Epidermal melanocyte (primary cell): ENCODE measurements around the gene PIH1D1.

Experiments
- DNase-seq: peaks from one replicate; pipeline ENCODE4 v3.0.0; 2011; ENCODE audit warnings: low spot score; ENCODE audit not compliant: insufficient read length

The PIH1D1 gene

DNA sequence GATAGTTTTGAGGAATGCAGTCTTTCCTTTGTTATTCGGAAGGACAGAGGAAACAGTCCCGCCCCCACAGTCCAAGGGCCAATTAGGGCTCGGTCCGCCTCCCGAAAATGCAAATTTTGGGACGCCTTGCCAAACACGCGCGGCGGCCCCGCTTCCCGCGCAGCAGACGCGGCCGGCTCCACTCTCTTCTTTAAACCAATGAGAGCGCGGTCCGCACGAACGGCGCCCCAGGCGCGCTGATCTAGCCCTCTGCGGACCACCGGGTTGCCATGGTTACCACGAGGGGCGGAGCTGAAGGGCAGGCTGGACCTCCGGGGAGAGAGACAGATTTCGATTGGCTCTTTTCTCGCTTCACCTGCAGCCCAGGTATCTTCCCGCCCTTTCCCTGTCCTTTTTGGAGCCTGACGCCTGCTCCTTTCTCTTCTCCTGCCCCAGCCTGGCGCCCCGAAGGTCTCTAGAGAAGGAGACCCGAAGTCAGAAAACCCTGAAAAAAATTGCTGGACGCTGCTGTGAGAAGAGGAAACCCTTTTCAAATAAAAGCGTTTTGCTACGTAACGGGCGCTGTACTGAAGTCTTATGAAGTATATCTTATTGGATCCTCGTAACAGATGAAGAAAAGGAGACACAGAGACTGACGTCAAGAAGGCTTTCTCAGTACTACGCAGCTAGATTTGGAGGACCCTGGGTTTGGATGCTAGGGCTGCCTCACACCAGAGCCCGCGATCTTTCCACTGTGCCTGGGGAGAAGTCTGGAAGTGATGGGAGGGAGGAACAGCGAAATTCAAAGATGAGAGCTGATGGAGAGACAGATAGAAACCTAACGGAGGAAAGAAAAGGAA lies 30.4 kb downstream of the PIH1D1 start:
- DNase-seq: peak; percentile 87

DNA sequence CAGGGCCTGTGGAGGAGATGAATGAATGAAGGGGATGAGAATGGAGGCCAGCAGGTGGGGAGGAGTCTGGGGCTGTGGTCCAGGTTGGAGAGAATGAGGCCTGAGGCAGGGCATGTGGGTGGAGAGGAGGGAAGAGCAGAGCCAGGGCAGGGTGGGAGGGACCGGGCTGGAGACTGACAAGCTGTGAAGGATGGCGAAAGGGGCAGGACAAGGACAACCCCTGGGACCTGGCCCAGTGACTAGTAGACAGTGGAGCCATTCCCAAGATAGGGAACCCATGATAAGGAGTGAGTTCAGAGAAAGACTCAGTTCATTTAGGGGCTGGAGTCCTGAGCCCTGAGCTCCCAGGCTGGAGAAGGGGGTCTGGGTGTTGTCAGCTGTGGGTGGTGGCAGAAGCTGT lies 31.4 kb downstream of the PIH1D1 start:
- no peak for DNase-seq

DNA sequence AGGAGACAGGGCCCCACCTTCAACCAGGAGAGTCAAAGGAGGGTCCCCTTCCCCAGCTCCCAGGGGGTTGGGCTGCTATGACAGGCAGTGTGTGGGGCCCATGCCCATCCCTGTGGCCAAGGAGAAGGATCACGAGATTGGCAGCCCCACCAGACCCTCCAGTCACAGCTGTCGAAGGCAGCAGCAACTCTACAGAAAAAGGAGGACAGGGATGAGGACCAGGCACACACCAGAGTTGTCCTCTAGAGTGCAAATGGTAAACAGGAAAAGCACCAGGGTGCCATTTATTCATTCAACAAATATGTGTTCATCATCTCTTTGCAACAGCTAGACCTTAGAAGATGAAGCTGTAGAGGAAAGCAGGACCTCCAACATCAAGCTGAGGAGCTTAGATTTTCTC lies 32.4 kb downstream of the PIH1D1 start:
- no peak for DNase-seq

DNA sequence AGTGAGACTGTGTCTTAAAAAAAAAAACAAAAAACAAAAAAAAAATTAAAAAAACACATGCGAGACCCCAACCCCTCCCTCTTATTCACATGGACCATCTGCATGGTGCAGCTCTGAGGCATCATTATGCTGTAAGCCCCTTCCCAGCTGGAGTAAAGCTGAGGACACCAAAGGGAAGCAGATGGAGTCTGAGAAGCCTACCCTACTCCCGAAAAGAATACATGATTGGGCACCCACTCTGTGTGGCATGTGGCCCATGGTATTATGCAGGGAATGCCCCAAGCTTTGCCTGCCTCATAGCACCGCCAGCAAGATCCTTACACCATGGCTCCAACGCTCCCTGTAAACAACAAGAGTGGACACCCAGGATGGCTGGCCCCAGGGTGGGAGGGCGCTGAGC lies 33.1 kb downstream of the PIH1D1 start:
- no peak for DNase-seq

DNA sequence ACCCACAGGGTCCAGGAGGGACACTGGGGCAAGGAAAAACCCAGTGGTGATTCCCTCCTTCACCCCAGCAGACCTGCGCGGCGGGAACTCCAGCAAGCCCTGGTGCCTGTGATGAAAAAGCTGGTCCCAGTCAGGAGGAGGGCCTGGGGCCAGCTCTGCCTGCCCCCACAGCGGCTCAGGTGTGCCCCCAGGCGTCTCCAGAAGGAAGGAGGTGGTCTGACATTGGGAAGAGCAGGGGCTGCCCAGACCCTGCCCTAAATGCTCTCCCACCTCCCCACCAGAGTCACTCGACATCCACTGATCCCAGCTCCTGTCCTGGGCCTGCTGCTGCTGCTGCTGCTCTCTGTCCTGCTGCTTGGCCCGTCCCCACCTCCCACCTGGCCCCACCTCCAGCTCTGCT lies 34.5 kb downstream of the PIH1D1 start:
- no peak for DNase-seq

DNA sequence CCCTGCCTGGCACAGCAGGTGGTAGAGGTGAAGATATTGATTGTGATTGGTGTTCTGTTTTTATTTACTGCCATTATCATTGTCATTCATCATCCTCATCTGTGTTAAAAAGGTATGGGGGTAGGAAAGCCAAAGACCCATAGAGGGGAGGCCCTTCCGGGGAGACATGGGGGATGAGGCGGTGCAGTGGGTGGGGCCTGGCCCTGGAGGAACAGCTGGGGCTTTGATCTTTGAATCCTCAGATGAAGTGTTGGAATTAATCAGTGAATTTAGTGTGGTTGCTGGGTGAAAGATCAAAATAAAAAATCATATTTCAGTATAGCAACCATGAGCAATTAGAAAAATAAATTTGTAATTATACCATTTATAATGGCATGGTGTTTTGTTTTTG lies 35.8 kb downstream of the PIH1D1 start:
- DNase-seq: no peak

DNA sequence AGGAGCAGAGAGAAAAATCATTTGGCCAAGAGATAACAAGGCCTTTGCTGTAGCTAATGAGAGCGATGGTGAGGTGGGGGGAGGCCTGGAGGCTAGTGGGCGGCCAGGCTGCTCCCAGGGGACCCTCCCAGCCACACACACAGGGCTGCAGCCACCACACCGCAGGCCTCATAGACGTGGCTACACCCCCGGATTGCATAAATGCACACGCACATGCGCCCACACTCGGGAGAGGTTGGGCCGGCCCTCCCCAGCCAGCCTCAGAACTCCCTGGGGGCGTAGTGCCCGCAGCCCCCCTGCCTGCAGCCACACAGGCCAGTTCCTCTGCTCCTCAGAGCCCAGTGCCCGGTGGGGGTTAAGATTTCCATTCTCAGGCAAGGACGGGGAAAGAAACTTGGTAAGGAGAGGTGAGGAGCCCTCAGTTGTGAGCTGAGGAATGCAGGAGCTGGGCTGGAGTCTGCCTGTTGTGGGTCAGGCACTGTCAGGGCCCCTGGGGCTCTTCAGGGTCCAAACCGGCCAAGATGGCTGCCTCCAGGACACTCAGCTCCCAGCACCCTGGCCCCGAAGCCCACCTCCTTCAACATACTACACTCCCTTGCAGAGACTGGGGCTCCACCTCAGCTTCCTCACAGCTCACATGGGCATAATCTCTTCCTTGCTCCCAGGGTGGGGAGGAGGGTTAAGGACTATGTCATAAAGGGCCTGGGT lies 36.4 kb downstream of the PIH1D1 start:
- DNase-seq: no peak

DNA sequence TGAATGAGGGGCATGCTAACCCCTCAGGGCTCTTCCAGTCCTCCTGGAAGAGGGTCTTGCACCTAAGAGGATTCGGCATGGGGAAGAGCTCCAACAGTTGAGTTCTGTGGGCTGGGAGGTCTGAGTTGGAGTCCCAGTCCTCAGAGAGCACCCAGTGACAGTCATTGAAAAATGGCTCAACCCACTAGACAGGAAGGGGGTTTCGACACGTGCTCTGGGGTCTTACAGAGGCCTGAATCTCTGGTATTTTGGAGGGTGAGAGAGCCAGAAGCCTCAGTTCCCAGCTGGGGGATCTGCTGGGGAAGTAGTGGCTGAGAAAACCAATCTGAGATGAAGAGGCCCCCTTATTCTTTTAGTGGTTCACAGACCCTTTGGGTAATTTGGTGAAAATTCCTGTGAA lies 37.4 kb downstream of the PIH1D1 start:
- DNase-seq: no peak

DNA sequence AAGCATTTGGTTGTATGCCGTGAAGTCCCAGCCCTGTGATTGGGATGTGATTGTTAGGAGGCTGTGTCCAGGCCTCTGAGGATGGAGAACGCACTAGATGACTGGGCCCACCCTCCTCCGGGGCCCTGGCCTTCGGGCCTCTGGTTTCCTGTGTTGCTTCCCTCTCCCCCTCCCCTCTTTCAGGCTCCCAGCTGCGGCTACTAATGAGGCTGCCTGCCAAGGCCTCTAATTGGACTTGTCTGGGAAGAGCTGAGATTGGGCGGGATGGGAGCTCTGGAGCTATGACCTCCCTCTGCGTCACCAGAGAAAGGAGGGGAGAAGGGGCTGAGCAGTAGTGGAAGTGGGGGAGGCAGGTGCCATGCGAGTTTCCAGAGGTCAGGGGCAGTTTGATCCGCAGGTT lies 38.3 kb downstream of the PIH1D1 start:
- DNase-seq: no peak

DNA sequence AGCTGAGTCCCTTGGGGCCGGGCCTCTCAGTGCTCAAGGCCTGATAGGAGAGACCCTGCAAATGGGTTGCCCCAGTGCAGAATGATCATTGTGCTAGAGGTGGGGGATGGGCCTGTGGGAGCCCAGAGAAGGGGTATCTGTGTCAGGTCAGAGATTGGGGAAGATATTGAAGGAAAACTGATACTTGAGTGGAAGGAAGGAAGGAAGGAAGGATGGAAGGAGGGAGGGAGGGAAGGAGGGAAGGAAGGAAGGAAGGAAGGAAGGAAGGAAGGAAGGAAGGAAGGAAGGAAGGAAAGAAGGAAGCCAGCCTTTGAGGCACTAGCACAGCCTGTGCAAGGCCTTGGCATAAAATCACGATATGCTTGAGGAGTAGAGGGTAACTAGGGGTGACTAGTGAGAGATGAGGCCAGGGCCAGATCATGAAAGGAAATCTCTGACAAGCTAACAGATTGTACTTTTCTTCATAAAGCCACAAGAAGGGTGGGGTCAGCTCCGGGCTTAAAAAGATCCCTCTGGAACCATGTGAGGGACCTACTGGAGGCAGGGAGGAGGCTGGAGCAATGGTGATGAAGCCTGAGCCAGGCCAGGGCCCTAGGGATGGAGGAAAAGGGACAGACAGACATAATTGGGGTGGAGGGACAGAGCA lies 39.8 kb downstream of the PIH1D1 start:
- DNase-seq: no peak

DNA sequence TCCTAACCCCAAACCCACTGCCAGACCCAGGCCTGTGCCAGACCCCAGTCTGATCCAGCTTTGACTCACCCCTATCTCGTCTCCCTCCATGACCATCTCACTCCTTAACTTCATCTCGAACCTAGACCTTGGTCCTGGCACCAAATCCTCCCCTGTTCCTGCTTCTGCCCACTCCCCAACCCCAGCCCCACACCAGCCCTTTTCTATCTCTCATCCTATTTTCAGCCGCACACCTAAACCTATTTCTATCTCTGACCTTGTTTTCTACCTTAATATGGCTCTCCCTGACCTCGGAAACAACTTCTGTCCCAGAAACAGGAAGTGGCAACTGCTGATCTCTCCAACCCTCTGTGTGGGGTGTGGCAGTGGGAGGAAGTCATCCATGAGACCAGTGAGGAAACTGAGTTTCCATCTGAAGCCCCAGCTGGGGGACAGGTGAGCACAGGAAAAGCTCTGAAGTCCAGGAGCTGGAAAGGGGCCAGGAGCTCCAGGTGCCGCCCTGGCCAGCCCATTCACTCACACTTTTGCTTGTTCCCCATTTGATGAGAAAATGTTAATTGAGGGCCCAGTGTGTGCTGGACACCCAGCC lies 42.1 kb downstream of the PIH1D1 start:
- peak; percentile 0 for DNase-seq

DNA sequence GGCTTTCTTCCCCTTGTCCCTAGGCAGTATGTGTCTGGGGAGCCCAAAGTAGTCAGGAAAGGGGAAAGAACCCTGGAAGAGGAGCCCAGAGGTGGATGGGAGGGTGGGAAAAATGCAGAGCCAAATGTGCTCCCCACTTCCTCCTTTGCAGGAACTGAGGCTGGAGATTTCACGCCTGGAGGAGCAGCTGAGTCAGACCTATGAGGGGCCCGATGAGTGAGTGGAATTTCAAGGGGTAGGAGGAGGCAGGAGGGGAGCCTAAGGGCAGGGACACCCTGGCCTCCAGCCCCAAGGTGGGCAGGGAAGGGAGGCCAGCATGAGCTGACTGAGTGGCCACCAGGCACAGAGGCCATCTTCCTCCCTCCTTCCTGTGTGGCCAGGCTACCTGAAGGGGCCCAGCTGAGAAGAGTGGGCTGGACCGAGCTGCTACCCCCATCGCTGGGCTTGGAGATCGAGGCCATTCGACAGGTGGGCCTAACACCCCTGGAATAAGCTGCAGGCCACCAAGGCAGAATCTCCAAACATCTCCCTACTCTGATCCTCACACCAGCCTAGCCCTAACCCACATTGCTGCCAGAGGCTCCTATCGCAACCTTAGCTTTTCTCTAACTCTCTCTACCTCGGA lies 42.7 kb downstream of the PIH1D1 start:
- DNase-seq: peak; percentile 9

DNA sequence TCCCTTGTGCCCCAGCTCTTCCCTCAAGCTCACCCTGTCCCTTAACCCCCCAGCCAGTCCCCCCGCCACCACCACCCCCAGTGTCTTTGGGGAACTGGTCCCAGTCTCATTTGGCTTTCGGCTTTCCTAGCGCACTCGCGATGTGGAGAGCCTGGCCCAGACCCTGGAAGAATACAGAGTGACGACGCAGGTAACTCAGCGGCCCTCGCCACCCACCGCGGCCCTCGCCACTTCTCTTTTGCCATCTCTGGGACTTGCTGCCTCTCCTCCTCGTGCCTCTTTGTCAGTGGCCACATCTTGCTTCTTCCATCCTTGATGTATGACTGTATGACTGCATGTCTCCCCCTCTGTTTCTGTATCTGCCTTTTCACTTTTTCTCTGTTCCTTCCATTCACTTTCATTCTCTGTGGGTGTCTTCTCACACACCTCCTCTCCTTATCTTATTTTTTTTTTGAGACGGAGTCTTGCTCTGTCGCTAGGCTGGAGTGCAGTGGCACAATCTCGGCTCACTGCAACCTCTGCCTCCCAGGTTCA lies 44.1 kb downstream of the PIH1D1 start:
- DNase-seq: no peak

DNA sequence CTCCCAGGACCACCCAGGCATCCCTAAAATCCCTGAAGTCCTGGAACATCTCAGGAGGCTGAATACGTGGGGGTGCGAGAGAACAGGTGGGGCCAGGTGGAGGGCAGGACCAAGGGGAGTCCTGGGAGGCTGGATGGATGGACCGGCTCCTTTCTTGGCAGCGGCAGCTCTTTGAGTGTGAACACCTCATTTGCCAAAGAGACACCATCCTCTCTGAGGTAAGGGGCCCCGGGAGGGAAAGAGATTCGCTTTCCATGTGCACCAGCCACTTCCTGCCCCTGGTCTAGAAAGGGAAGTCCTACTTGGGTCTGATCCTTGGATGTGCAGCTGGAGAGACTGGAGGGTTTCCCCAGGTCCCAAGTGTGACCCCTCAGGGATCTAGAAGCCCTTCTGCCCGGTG lies 44.5 kb downstream of the PIH1D1 start:
- no peak for DNase-seq

DNA sequence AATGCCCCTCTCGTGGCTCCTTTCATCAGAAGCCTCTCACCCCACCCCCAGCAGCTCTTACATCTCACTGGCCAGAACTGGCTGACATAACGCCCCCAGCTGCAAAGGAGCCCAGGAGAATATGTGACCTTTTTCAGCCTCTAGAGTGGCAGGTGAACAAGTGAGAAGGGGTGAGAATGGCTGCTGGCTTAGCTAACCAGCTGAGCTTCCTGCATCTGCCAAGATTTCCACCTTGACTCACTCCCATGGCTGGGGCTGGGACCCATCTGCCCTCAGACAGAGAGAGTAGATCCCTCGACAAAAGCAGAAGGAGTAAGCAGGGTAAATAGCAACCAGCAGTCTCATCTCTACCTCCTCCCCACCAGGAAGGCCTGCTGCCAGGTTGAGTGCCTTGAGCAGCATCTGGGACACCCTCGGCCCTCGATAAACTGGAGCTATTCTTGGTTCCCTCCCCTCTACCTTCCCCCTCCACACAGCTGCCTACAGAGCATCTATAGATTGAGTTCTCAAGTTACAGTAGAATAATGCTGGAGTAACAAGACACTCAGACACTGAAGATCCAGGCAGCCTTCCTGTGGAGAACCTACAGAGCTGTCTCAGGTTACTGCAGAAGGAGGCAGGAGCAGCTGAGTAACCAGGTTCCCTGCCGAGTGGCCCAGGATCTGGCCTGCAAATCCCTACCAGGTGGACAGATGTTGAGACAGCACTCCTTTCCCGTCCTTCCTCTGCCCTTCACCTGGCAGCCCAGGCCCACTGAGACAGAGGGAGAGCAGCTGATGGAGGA lies 48.0 kb downstream of the PIH1D1 start:
- no peak for DNase-seq

DNA sequence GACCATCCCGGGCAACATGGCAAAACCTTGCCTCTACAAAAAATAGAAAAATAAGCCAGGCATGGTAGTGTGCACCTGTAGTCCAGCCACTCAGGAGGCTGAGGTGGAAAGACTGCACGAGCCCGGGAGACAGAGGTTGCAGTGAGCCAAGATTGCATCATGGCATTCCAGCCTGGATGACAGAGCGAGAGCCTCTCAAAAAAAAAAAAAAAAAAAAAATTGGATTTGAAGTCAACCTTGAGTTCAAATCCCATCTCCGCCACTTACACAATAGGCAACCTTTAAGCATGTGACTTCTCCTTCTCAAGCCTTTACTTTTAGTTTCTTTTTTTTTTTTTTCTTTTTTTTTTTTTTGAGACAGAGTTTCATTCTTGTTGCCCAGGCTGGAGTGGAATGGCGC lies 51.6 kb downstream of the PIH1D1 start:
- DNase-seq: no peak

DNA sequence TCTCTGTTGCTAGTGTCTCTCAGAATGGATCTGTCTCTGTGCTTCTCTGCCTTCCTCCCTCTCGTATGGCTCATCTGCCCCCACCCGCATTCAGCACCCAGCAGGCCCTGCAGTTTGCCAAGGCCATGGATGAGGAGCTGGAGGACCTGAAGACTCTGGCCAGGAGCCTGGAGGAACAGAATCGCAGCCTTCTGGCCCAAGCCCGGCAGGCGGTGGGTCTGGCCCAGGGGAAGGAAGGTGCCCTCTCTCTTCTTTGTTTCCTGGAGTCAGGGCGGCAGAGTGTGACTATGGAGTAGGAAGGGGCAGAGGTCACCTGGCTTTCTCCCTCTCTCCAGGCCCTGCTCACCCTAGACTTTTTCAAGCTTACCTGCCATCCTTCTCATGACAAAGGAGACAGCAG lies 52.7 kb downstream of the PIH1D1 start:
- no peak for DNase-seq

DNA sequence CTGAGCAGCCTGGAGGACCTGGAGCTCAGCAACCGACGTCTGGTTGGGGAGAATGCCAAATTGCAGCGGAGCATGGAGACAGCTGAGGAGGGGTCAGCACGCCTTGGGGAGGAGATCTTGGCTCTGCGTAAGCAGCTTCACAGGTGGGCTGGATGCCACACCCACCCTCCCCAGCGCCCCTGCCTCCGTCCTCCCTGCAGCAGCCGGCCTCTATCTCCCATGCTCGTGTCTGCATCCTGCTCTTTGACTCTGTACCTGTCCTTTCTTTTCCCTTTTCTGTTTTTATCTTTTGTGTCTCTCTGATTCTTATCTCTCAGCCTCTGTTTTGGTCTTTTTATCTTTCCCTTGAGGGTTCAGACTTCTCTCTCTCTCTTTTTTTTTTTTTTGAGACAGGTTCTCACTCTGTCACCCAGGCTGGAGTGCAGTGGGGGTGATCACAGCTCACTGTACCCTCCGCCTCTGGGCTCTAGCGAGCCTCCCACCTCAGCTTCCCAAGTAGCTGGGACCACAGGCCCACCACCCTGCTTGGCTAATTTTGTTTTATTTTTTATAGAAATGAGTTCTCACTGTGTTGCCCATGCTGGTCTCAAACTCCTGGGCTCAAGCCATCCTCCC lies 53.5 kb downstream of the PIH1D1 start:
- DNase-seq: no peak

DNA sequence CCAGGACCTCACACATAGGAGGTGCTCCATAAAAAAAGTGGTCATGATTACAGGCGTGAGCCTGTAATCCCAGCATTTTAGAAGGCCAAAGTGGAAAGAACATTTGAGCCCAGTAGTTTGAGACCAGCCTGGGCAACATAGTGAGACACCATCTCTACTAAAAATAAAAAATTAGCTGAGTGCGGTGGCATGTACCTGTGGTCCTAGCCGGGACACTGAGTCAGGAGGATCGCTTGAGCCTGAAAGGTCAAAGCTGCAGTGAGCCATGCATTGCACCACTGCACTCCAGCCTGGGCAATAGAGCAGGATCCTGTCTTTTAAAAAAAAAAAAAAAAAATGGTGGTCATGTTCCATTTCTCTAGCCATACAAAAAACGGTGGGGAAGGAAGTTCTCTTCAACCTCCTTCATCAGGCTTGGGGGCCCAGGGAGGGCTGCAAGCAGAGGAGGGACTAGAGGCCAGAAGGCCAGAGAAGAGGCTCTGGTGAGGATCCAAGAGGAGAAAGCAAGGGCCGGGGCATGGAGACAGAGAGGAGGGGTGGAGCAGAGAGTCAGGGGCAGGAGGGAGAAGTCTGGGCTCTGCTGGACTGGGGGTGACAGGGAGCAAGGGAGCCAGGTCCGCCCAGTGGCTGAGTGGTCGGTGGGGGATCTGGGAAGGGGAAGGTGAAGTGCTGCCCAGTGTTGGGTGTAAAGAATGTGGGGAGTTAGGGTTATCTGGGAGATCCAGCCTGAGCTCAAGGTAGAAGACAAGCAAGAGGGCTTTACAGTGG lies 54.7 kb downstream of the PIH1D1 start:
- DNase-seq: no peak
